Psoas muscle (tissue), 8 donors: ENCODE measurements around the gene TUFT1. TPM values are rescaled to one million over a fixed set of nuclear protein-coding genes. Genes with fewer than 3 reads are reported as not detected.
"Not testable (repeated sequence)": the region's sequence is repeated elsewhere in the genome, so short reads cannot be mapped to it uniquely, and the experiment has no call there.

Source experiments
- ATAC-seq, 4 donors: fragments of 200-7000 bp; cut with Tn5 transposase; one replicate each; pipeline ENCODE4 v1.9.1; 2020; ENCODE audit warnings: moderate library complexity in 3 of 4, mild to moderate bottlenecking in 2 of 4
- DNase-seq, 2 donors: peaks; one replicate each; pipeline ENCODE4 v3.0.0-alpha.2; 2020
- H3K27ac ChIP-seq: fragments of 200-600 bp; one replicate; pipeline ENCODE4 v1.8.0; 2022
- H3K27me3 ChIP-seq, 3 donors: fragments of 200-600 bp in 1 of 3; one replicate each; pipeline versions ENCODE4 v1.6.1 to v1.8.0; 2013 to 2022; ENCODE audit warnings: low read length in 2 of 3, mild to moderate bottlenecking in 2 of 3, moderate library complexity in 1 of 3; ENCODE audit not compliant: insufficient read depth in 3 of 3
- H3K36me3 ChIP-seq, 2 donors: fragments of 200-600 bp in 1 of 2; one replicate each; pipeline versions ENCODE4 v1.6.1 to v1.8.0; 2013 to 2022; ENCODE audit warnings: low read depth in 1 of 2, mild to moderate bottlenecking in 1 of 2, moderate library complexity in 1 of 2; ENCODE audit not compliant: insufficient read depth in 1 of 2
- H3K4me1 ChIP-seq: fragments of 200-600 bp; one replicate; pipeline ENCODE4 v1.8.0; 2022
- H3K4me3 ChIP-seq: fragments of 200-600 bp; one replicate; pipeline ENCODE4 v1.8.0; 2022; ENCODE audit warnings: mild to moderate bottlenecking
- H3K9me3 ChIP-seq: fragments of 200-600 bp; one replicate; pipeline ENCODE4 v1.8.0; 2022
- WGBS, 3 donors: extraction: QIAGEN DNeasy Blood & Tissue Kit; methylation state at CpG; one replicate each; pipeline versions ENCODE4 v1.1.6 to v1.1.7; 2013; 5-methylcytosine and 5-hydroxymethylcytosine counted together
- intact Hi-C, 2 donors: fragments of 100-400 bp; cut with DNase I; formaldehyde crosslinking; loops; one replicate each; pipeline versions ENCODE4 v1.11.0 to v1.14.2; 2022
- polyA plus RNA-seq, 3 donors: library from polyadenylated mRNA; stranded (reverse); fragments of 200-250 nt; gene quantifications; one replicate each; pipeline ENCODE4 v1.2.3, GENCODE V29; 2013
- total RNA-seq, 4 donors: library from RNA; stranded (reverse); fragmentation: NEBNext Ultra II Directional in 2 of 4; extraction: Animal tissue kit (Norgen Biotek cat#: 25700) in 2 of 4; gene quantifications; one replicate each; pipeline versions ENCODE4 v1.2.1 to v1.2.4, GENCODE V29; 2021 to 2023
- TF ChIP-seq, protein P1 (sequence below): fragments of 200-600 bp; IDR thresholded peaks from one replicate; pipeline ENCODE4 v1.8.0; 2022; ENCODE audit warnings: antibody characterized with exemption
- donor health status: healthy with polysubstance abuse.
- donor health status: DM: no; HTN: no; CAD: no; lungs with moderate emphysema.
- donor health status: Bipolar disorder and iron deficiency.
- donor health status: healthy.
- donor health status: DM: yes; HTN: yes; CAD: no.
- donor health status: DM: no; HTN: no; CAD: no.
- donor health status: DM: no; HTN: no; CAD: no.
- donor health status: DM: yes; HTN: yes; CAD: no.

Gene TUFT1
- total and polyA plus RNA-seq, 7 donors: 0.86 to 5.3 (median 1.2) TPM

DNA sequence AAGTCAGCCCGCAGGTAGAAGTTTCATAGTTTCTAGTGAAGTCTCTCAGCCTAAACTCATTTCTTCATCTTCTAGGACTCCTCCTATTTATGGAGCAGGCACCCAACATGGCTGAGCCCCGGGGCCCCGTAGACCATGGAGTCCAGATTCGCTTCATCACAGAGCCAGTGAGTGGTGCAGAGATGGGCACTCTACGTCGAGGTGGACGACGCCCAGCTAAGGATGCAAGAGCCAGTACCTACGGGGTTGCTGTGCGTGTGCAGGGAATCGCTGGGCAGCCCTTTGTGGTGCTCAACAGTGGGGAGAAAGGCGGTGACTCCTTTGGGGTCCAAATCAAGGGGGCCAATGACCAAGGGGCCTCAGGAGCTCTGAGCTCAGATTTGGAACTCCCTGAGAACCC, 21.7 kb upstream of the TUFT1 start:
- ATAC-seq (no peak), DNase-seq (no peak)
- Histone ChIP-seq H3K27me3 (peaks cover 0 to 18% (median 4%) of the 10 kb centered on the region in 3 donors), H3K4me3 (no peak overlapping the region), H3K36me3 (no peaks in the 10 kb centered on the region), H3K27ac (no peak overlapping the region), H3K4me1 (no peaks in the 10 kb centered on the region), H3K9me3 (no peaks in the 10 kb centered on the region)
- TF ChIP-seq, protein P1, sequence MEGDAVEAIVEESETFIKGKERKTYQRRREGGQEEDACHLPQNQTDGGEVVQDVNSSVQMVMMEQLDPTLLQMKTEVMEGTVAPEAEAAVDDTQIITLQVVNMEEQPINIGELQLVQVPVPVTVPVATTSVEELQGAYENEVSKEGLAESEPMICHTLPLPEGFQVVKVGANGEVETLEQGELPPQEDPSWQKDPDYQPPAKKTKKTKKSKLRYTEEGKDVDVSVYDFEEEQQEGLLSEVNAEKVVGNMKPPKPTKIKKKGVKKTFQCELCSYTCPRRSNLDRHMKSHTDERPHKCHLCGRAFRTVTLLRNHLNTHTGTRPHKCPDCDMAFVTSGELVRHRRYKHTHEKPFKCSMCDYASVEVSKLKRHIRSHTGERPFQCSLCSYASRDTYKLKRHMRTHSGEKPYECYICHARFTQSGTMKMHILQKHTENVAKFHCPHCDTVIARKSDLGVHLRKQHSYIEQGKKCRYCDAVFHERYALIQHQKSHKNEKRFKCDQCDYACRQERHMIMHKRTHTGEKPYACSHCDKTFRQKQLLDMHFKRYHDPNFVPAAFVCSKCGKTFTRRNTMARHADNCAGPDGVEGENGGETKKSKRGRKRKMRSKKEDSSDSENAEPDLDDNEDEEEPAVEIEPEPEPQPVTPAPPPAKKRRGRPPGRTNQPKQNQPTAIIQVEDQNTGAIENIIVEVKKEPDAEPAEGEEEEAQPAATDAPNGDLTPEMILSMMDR: no peak
- intact Hi-C loops: no loop called here
- WGBS, 3 donors: 94 to 96% (median 95%) methylated on average over 12 of the region's 12 CpGs

DNA sequence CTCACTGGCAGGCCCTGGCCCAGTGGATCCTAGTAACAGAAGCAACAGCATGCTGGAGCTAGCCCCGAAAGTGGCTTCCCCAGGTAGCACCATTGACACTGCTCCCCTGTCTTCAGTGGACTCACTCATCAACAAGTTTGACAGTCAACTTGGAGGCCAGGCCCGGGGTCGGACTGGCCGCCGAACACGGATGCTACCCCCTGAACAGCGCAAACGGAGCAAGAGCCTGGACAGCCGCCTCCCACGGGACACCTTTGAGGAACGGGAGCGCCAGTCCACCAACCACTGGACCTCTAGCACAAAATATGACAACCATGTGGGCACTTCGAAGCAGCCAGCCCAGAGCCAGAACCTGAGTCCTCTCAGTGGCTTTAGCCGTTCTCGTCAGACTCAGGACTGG, 21.2 kb upstream of the TUFT1 start:
- H3K27ac ChIP-seq: no peak overlapping the region
- H3K4me3 ChIP-seq: no peak overlapping the region
- peaks cover 0 to 13% (median 2%) of the 10 kb centered on the region in 3 donors for H3K27me3 ChIP-seq
- DNase-seq (no peak), ATAC-seq (no peak)
- intact Hi-C loops: no loop called here
- no peaks in the 10 kb centered on the region for H3K4me1 ChIP-seq
- 93 to 95% (median 94%) methylated on average over 15 of the region's 15 CpGs for WGBS, 3 donors
- H3K36me3 ChIP-seq: no peaks in the 10 kb centered on the region
- no peaks in the 10 kb centered on the region for H3K9me3 ChIP-seq
- TF ChIP-seq, protein P1: no peak

DNA sequence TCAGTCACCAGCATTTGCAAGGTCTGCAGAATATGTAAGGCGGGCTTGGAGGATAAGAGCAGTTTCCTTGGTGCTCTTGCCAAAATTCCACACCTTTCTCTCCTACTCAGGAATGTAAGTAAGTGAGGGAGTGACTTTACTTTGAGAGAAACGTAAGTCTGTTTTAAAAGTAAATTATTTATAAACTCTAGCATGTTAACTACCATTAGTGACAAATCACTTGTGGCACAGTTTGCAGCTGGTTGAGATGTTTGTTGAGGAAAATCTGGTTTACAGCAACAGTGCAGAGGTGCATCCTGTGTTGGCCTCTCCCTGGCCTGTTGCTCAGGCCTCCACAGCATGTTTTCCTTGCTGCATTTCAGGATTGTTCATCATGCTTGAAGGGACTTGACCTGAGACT, 20.4 kb upstream of the TUFT1 start:
- Histone ChIP-seq H3K4me1 (no peaks in the 10 kb centered on the region), H3K27ac (no peak overlapping the region), H3K9me3 (no peaks in the 10 kb centered on the region), H3K4me3 (no peak overlapping the region), H3K27me3 (peaks cover 0 to 7% (median 0%) of the 10 kb centered on the region in 3 donors), H3K36me3 (no peaks in the 10 kb centered on the region)
- 91 to 97% (median 93%) methylated on average over 2 of the region's 2 CpGs for WGBS, 3 donors
- TF ChIP-seq, protein P1: no peak
- ATAC-seq (no peak), DNase-seq (no peak)
- intact Hi-C loops: no loop called here

DNA sequence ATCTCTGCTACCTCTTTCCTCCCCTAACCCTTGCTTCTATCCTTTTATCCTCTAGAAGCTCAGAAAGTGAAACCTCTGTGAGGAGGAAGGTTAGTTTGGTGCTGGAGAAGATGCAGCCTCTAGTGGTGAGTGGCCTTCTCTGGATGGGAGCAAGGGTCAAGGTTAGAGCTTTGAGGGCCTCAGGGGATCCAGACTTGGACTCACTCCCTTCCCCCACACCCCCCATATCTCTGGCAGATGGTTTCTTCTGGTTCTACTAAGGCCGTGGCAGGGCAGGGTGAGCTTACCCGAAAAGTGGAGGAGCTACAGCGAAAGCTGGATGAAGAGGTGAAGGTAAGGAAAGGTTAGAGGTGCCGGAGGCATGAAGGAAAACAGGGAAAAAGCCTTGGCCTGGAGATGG, 19.8 kb upstream of the TUFT1 start:
- no peaks in the 10 kb centered on the region for H3K4me1 ChIP-seq
- H3K4me3 ChIP-seq: no peak overlapping the region
- 91 to 97% (median 94%) methylated on average over 4 of the region's 4 CpGs for WGBS, 3 donors
- ATAC-seq (no peak), DNase-seq (no peak)
- TF ChIP-seq, protein P1: no peak
- no peaks in the 10 kb centered on the region for H3K9me3 ChIP-seq
- intact Hi-C loops: no loop called here
- peaks cover 0 to under 1% (median 0%) of the 10 kb centered on the region in 3 donors for H3K27me3 ChIP-seq
- no peak overlapping the region for H3K27ac ChIP-seq
- H3K36me3 ChIP-seq: no peaks in the 10 kb centered on the region

DNA sequence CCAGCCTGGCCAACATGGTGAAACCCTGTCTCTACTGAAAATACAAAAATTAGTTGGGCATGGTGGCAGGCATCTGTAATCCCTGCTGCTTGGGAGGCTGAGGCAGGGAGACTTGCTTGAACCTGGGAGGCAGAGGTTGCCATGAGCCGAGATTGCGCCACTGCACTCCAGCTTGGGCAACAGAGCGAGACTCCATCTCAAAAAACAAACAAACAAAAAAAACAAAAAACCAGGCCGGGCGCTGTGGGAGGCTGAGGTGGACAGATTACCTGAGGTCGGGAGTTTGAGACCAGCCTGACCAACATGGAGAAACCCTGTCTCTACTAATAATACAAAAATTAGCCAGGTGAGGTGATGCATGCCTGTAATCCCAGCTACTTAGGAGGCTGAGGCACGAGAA, 17.7 kb upstream of the TUFT1 start:
- H3K9me3 ChIP-seq, H3K27ac ChIP-seq, intact Hi-C loops, DNase-seq, H3K4me3 ChIP-seq, H3K36me3 ChIP-seq, H3K27me3 ChIP-seq, ATAC-seq, H3K4me1 ChIP-seq: not testable (repeated sequence)
- 94 to 97% (median 95%) methylated on average over 7 of the region's 7 CpGs for WGBS, 3 donors
